CMK (cell line): ENCODE measurements around the gene HIF1AN.
A peak's percentile ranks its signal among the peaks of the same experiment; 100 is the strongest.
"Not testable (repeated sequence)": the region's sequence is repeated elsewhere in the genome, so short reads cannot be mapped to it uniquely, and the experiment has no call there.

Source experiments
- DNase-seq: peaks from one replicate; pipeline ENCODE4 v3.0.0-alpha.2; 2010; ENCODE audit warnings: low read depth

Gene HIF1AN

DNA sequence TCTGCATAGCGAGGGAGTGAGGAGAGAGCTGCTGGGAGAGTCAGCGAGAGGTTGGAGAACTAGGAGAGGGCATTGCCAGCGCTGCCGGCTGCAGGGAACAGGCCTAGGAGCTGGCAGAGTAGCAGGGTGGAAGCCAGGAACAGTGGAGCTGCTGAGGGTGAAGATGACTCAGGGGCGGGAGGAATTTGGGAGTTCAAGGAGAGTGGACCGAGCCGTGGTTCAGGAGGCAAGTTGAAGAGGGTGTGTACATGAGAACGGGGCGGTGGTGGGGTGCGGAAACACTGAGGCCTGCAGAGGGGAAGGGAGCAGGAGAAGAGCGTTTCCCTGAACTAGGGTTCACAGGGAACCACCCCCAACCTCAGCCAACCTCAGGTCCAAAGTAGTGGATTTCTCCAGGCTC lies 31.5 kb downstream of the HIF1AN start:
- DNase-seq: no peak

DNA sequence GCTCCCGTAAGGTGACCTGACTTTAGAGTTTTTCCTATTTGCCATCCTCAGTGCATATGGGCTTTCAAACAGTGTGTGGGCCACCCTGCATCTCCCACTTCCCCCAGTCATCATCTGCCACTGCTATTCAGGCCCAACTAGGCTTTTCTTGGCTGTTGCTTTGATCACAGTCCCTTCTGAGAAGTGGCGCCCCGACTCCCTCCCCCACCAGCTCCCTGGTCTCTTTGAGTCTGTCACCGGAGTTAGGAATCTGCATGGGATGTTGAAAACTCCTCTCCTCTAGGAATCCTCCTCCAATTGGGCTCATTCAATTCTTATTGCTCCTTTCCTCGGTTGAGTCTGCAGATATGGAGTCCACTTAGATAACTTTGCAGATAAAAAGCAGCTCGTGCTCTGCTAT lies 32.1 kb downstream of the HIF1AN start:
- DNase-seq: no peak

DNA sequence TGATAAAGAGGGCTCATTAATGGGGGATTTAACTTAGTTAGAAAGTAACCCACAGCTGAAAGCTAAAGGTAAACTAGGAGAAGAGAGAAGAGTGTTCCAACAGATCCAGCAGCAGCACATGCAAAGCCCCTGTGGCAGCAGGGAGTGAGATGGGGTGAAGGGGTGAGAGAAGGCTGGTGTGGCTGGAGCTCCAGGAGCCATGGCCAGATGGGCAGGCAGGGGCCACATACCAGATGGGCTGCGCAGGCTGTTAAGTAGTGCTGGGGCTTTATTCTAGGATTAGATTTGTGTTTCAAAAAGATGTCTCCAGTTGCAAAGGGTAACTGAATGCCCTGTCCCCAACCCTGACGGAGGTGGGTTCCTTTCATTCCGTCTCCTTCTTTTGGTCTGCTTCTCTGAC lies 33.2 kb downstream of the HIF1AN start:
- DNase-seq: no peak

DNA sequence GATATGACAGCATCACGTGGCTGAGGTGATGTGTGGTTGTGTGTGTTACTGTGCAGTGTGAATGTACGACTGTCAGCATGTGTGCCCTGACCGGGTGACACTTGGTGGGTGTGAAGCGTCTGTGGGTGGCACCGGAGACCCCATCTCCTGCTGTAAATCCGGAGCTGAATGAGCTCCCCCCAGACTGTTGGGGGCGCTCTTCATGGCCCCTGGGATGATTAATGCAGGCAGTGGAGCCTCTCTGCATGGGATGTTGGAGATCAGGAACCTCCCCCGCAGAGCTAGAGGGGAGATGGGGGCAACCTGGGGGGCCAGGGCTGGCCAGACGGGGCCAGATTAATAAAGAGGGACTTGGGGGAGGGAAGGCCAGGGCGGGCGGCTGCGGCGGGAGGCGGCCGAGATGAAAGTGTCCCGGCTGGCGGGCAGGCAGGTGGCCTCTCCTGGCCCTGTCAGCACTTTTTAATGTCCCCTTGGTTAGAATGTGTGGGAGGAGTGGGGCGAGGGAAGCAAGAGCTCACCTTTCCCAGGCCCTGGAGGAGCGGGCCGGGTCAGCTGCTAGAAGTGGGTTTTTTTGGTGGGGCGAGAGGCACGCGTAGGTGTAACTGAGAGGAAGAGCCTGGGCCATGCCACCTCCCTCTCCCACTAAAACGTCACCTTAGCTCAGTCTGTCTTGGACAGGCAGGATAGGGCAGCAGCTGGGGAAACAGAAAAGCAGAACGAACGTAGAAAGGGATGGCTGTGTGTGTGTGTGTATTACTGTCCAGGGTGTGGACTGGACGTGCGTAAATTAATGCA lies 34.1 kb downstream of the HIF1AN start:
- no peak for DNase-seq

DNA sequence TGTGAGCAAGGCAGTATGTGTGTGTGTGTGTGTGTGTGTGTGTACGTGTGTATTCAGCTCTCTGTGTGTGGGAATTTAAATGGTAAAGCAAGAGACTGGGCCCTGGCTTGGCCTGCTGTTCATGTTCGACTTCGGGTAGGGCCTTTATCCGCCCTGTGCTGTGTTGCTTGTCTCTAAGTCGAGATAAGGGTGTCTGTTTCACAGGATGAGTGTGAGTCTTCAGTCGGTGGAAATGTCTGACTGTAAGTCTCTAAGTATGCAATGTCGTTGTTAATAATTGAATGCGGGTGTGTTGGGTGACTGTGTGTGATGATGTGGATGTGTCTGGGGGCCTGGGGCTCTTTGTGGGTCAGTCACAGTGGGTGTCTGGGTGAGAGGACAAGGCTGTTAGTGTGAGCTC lies 34.8 kb downstream of the HIF1AN start:
- DNase-seq: no peak

DNA sequence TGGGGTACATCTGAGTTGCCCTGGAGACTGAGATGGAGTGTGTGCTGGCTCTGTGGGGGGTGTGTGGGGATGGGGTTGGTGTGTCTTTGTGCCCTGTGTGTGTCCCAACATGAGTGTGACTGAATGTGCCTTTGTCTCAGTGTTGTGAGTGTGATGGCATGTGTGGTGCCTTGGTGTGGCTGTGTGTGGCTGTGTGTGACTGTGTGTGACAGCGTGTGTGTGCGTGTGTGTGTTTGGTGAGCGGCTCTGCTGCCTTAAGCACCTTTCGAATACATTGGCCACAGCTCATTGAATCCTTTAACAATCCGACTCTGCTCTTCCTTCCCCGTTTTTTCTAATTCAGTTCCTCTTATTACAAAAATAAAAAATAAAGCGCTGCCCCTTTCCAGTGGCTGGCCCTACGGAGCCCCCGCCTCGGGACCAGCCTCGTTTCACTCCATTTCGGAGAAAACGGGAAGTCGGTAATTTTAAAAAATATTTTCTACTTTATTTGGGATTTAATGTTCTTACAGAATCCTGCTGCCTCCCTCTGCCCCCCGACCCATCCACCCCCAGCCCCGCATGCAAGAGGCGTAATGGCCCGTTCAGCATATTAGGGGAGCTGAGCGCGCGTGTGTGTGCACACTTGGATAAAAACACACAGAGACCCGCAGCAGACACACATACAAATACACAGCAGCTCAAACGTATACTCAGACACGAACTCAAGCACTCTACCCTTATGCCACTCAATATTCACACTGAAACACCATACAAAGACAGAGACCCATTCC lies 35.5 kb downstream of the HIF1AN start:
- no peak for DNase-seq

DNA sequence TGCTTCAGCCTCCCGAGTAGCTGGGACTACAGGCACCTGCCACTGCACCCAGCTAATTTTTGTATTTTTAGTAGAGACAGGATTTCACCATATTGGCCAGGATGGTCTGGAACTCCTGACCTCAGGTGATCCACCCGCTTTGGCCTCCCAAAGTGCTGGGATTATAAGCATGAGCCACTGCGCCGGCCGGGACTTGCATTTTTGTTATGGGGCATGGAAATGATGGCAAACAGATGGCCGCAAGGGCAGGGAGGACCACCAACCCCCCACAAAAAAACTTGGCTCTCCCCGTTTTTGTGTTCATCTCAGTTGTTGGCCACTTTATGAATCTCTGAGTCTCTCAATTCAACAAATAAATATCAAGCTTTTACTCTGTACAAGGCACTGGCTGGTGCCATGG lies 39.4 kb downstream of the HIF1AN start:
- DNase-seq: not testable (repeated sequence)

DNA sequence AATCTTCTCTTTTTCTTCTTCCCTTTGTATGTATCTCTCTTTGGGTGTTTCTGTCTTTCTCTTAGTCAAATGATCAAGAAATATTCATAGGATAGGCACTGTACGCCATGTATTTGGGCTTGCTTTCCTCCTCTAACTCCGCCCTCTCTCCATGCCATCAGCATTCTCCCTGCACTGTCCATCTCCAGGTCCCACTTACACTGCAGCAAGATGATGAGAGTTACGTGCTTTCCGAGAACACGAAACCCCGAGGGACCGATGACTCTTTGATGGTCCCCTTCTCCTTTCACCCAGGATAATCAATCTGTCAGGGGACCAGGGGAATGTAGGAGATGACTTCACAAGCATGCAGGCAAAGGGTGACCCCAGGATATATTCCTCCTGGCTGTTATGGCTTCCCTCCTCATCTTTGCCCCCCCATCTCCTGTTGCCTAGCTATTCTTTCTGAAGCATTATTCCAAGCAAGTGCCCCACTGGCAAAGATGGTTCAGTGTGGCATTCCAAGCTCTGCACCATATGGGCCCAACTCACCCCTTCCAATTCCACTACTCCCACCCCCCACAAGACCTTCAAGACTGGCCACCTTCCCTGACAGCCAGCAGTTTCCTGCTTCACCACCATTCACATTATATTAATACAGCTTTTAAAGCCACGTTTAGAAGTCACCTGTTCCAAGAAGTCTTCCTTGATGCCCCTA lies 40.0 kb downstream of the HIF1AN start:
- DNase-seq: no peak

DNA sequence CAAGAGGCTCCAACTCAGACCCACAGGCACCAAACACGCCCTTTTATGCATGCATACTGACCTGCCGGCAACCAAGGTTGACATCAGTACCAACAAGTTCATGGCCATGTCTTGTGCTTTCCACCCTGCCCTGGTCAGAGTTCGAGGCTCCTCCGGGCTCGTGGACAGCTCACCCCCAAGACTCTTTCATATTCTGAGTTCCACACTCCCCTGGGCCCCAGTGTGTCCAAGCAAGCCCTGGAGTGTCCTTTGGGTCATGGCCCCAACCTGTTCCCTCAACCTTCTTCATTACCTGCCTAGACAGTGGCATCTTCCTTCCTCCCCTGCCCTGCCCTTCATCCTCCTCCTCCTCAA lies 40.5 kb downstream of the HIF1AN start:
- no peak for DNase-seq

DNA sequence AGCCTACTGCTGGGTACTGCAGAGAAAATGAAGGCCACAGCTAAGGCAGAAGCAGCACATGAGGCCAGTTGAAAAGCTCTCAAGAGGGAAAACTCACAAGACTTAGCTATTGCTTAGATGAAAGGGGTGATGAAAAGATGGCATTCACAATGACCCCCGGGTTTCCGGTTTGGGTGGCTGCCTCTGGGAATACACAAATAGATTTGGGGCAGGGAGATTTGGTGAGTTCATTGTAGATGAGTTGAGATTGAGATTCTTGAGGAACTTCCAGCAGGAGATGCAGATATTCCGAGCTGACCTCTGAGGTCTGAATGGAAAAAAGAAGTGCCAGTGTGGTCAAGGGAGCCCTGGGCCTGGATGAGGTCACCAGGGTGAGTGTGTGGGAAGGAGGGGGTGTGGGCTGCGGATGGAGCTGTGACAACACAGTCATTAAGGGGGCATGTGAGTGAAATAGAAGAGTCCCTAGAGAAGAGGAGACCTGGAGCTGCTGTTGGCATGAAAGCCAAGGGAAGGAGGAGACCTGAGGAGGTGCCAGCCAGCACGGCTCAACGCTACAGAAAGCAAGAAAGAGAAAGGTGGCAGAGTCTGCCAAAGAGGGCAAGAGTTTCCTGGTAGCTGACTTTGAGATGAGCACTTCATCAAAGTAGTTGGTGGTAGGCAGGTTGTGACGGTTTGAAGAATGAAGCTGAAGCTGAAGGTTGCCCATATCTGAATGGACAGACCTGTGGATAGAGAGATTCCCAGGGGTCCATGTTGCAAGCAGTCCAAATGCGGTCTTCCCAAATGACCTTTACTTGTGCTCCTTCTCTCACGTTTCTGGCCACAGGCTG lies 43.7 kb downstream of the HIF1AN start:
- no peak for DNase-seq

DNA sequence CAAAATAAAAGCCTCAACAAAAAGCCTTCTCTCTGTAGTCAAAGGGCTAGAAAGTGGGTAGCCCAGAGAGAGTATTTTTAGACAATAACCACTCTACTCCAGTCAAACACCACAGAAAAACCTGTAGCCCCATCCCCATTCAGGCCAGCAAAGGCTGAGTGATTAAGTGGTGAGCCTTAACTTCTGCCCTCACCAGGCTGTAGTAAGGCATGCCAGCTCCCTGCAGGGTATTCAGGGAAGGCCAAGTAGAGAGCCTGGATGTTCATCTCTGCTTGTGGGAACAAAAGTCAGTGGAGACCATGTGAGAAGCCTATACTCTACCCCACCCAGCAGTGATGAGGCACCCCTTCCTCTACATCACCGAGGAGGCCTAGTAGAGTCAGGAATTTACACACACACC lies 51.2 kb downstream of the HIF1AN start:
- no peak for DNase-seq

DNA sequence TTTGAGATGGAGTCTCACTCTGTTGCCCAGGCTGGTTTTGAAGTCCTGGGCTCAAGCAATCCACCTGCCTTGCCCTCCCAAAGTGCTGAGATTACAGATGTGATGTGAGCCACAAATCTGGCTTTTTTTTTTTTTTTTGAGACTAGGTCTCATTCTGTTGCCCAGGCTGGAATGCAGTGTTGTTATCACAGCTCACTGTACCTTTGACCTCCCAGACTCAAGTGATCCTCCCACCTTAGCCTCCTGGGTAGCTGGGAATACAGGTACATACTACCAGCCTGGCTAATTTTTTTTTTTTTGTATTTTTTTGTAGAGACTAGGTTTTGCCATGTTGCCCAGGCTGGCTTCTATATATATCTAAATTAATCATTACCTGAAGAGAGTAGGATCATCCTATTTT lies 62.4 kb downstream of the HIF1AN start:
- no peak for DNase-seq

DNA sequence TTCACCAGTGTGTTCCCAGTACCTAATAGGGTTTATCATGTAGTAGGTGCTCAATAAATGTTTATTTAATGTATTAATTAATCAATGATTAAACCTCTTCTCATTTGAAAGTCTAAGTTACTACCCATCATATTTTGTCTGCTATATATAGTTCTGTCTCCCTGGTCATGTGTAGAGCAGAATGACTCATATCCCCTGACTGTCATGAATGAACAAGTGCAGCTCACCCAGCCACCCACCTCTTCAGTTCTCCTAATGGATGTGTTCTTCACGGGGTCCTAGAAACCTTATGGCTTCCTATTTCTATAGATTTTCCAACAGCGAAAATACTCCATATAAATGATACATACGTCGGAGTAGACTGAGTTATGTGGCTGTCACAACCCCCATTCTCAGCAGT lies 64.5 kb downstream of the HIF1AN start:
- no peak for DNase-seq

DNA sequence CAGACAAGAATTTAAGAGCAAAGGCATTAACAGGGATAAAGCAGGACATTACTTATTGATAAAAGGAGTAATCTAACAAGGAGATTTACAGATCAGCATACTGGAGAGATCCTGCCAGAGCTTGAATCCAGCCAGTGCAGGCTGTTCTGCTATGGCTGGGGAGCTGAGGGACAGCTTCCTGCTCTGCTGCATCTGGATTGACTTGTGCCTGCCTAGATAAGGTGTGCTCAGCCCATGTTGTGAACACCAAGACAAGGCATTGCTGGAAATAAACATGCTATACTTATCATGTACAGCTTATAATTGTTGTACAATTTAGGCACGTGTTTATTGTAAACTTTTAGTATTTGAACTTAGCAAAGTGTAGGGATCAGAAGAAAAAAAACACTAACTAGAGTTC lies 71.7 kb downstream of the HIF1AN start:
- peak; percentile 7 for DNase-seq
